Measurements from ENCODE around the gene C2orf15.
A peak's percentile ranks its signal among the peaks of the same experiment; 100 is the strongest.

Gene C2orf15

DNA sequence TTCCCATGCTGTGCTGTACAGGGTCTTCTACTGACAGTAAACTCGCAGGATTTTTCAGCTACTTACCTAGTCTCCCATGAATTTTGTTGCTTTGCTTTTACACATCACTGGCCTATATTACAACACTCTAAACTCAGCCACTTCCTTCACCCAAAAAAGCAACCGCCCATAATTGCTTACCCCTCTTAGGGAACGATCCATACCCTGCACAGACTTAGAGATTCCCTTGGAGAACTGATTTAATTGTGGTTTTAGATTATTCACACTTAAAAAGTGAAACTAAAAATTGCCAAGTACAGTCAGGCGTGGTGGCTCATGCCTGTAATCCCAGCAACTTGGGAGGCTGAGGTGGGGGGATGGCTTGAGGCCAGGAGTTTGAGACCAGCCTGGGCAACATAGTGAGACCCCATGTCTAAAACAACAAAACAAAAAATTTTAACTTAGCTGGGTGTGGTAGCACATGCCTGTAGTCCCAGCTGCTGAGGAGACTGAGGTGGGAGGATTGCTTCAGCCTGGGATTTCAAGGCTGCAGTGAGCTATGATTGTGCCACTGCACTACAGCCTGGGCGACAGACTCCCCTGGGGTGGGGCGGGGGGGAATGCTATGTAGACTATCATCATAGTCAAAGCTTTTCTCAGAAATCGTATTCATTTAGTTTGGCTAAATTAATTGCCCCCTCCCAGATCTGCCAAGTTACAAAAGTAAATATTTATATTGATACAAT is 58.7 kb downstream of the C2orf15 start:
- Mint-ChIP-seq H3K9me3 (peaks cover 21% of the 10 kb centered on the region), H3K36me3 (ENCODE audit: low read depth) (peaks cover 50% of the 10 kb centered on the region), H3K4me3 (no peak overlapping the region), H3K27ac (peak overlapping the region; percentile 43), H3K27me3 (ENCODE audit: low read depth, poor library complexity) (peaks cover 3% of the 10 kb centered on the region), H3K4me1 (no peaks in the 10 kb centered on the region)
- TF ChIP-seq, protein P1, sequence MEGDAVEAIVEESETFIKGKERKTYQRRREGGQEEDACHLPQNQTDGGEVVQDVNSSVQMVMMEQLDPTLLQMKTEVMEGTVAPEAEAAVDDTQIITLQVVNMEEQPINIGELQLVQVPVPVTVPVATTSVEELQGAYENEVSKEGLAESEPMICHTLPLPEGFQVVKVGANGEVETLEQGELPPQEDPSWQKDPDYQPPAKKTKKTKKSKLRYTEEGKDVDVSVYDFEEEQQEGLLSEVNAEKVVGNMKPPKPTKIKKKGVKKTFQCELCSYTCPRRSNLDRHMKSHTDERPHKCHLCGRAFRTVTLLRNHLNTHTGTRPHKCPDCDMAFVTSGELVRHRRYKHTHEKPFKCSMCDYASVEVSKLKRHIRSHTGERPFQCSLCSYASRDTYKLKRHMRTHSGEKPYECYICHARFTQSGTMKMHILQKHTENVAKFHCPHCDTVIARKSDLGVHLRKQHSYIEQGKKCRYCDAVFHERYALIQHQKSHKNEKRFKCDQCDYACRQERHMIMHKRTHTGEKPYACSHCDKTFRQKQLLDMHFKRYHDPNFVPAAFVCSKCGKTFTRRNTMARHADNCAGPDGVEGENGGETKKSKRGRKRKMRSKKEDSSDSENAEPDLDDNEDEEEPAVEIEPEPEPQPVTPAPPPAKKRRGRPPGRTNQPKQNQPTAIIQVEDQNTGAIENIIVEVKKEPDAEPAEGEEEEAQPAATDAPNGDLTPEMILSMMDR (IDR thresholded peaks at IDR 0.05) = no peak
- no peak for DNase-seq
